Measurements from ENCODE around the gene RAP1GAP2.

GRCh38 chr17:2996810-2997670 lies 200.8 kb downstream of the RAP1GAP2 start:
- TF ChIP-seq CTCF (IDR thresholded peaks at IDR 0.05; ENCODE audit: low read depth, low read length, poor library complexity, severe bottlenecking) = no peak
- TF ChIP-seq EZH2phosphoT487 (IDR thresholded peaks at IDR 0.05; ENCODE audit: borderline replicate concordance, low read length) = no peak

Data from DOHH2 (cell line).